22Rv1 (cell line): ENCODE measurements around the gene SMCP.
A peak's percentile ranks its signal among the peaks of the same experiment; 100 is the strongest.

Experiments
- H3K27ac ChIP-seq: fragments of 450-650 bp; 2 replicates; pipeline ENCODE4 v1.5.1; 2017
- CTCF ChIP-seq: fragments of 450-650 bp; IDR thresholded peaks from 2 replicates; pipeline ENCODE4 v1.5.1; 2017; ENCODE audit warnings: mild to moderate bottlenecking
- ZFX ChIP-seq: fragments of 450-650 bp; IDR thresholded peaks from 2 replicates; pipeline ENCODE4 v1.6.1; 2017; ENCODE audit warnings: antibody characterized with exemption, borderline replicate concordance

SMCP gene

GRCh38 chr1:152912900-152913299 is 34.8 kb downstream of the SMCP start:
- H3K27ac ChIP-seq = no peak overlapping the region
- no peak for TF ChIP-seq ZFX
- no peak for TF ChIP-seq CTCF

- TF ChIP-seq CTCF (peak; percentile 57), ZFX (no peak)
- no peak overlapping the region for H3K27ac ChIP-seq
Observed at GRCh38 chr1:152917794-152918193, 39.7 kb downstream of the SMCP start.

GRCh38 chr1:152919071-152919470 is 40.9 kb downstream of the SMCP start:
- no peak overlapping the region for H3K27ac ChIP-seq

GRCh38 chr1:152924191-152924590 is 46.1 kb downstream of the SMCP start:
- no peak overlapping the region for H3K27ac ChIP-seq
- no peak for TF ChIP-seq ZFX

More at GRCh38 chr1:152919071-152919470, 40.9 kb downstream of the SMCP start:
- no peak for TF ChIP-seq CTCF
- TF ChIP-seq ZFX = no peak

GRCh38 chr1:152926091-152926490 is 48.0 kb downstream of the SMCP start:
- no peak overlapping the region for H3K27ac ChIP-seq
- TF ChIP-seq CTCF (peak; percentile 28; the same call in 1 of the 2 replicates), ZFX (no peak)

- TF ChIP-seq ZFX (no peak), CTCF (no peak)
- H3K27ac ChIP-seq = no peak overlapping the region
Observed at GRCh38 chr1:152928671-152929070, 50.5 kb downstream of the SMCP start.

GRCh38 chr1:152932170-152932811 is 54.2 kb downstream of the SMCP start:
- TF ChIP-seq ZFX (no peak), CTCF (no peak)
- H3K27ac ChIP-seq = no peak overlapping the region

GRCh38 chr1:152933196-152933595 is 55.1 kb downstream of the SMCP start:
- TF ChIP-seq CTCF (no peak), ZFX (no peak)
- no peak overlapping the region for H3K27ac ChIP-seq
